Left renal cortex interstitium (tissue), 4 donors: ENCODE results near the gene LSM4. TPM values are rescaled to one million over a fixed set of nuclear protein-coding genes. Genes with fewer than 3 reads are reported as not detected.

Experiments used
- DNase-seq, 4 donors: peaks; one replicate each; pipeline ENCODE4 v3.0.0-alpha.2; 2013; ENCODE audit warnings: low read depth in 4 of 4, low spot score in 2 of 4, missing footprints in 1 of 4
- polyA plus RNA-seq, 4 donors: library from polyadenylated mRNA; unstranded; fragments of 120-200 nt; gene quantifications; one replicate each; pipeline ENCODE4 v1.2.1, GENCODE V29; 2013; ENCODE audit not compliant: insufficient read length in 4 of 4

The LSM4 gene
- polyA plus RNA-seq, 4 donors, result 90.4 to 134 (median 105) TPM

DNA sequence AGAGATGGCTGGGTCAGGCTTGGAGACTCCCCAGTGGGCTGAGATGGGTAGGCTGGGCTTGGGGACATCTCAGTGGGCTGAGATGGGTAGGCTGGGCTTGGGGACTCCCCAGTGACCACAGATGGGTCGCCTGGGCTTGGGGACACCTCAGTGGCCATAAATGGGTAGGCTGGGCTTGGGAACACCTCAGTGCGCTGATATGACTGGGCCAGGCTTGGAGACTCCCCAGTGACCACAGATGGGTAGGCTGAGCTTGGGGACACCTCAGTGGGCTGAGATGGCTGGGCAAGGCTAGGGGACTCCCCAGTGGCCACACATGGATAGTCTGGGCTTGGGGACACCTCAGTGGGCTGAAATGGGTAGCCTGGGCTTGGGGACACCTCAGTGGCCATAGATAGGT is 61.4 kb downstream of the LSM4 start:
- DNase-seq, result no peak

DNA sequence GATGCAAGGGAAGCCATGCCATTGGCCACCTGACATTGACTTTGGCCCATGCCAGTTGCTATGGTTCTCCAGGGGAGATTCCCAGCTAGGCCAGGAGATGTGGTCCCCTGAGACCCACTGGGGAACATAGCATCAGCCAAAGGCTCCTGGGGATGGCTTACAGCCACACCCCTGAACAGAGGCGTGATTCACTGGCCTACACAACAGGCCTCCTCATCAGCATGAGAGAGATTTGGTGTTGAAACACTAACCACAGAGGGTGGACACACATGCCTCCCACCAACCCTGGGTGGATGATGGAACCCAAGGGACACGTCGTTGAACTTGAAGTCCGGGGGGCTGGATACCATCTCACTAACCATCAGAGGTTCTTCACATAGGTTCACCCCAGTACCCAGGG is 63.0 kb downstream of the LSM4 start:
- DNase-seq, result no peak

DNA sequence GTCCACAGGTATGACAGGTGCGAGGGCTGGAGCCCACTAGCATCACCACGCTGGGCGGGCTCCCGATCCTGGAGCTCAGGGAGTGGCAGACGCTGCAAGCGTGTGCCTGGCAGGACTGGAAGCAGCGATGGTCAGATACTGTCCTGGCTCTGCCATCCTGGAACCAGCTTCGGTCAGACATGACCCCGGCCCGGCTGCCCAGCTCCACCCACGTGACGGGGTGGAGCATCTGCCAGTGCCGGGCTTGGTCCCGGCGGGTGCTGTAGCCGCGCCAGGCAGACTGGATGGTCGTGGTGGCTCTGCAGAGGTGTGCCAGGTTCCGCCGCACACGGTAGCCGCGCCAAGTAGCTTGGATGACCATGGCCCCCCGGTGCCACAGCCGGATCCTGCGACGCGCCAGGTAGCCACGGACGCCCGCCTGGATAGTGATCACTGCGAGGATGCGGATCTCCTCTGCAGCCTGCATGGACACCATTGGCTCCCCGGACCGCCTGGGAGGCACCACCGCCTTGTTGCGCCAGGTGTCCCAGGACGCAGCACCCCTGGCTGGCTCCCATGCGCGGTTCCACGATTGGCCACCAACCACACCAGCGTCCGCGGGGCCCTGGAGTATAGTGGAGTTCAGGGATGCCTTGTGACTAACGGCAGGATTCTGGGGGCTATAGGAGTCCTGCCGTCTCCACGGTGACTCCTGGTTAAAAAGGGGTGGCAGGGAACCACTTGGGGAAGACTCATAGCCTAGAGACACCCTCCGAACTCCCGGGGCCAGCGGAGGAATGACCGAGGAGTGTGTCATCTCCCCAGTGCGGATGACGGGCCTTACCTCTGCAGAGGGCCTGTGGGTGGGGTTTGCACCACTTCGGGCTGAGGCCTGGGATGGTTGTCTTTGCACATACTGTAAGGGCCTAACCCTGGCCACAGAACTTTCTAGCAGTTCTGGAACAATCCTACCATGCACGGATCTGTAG is 65.1 kb downstream of the LSM4 start:
- no peak for DNase-seq

Other genes starting within 250 kb of the LSM4 start
- gene IL12RB1, start 236.1 kb downstream of the LSM4 start, polyA plus RNA-seq, result under 1 TPM; 0.18 to 0.42 (median 0.31) TPM
- 1 to 10 TPM; 3.5 to 9.6 (median 6.3) TPM for gene MAST3, start 225.3 kb downstream of the LSM4 start, polyA plus RNA-seq
- 10 to 100 TPM; 27.8 to 39.6 (median 34.3) TPM for gene PIK3R2, start 169.9 kb downstream of the LSM4 start, polyA plus RNA-seq
- gene IFI30, start 149.3 kb downstream of the LSM4 start, polyA plus RNA-seq, result 10 to 100 TPM; 12.4 to 22.4 (median 15.3) TPM
- 10 to 100 TPM in 2 of 4 donors, 1 to 10 TPM in 2; 8.1 to 12.1 (median 10.6) TPM for gene MPV17L2, start 129.9 kb downstream of the LSM4 start, polyA plus RNA-seq
- 1 to 10 TPM; 4.6 to 5.8 (median 5.3) TPM for gene RAB3A, start 119.0 kb downstream of the LSM4 start, polyA plus RNA-seq
- 1 to 10 TPM; 1.1 to 2.1 (median 1.4) TPM for gene PDE4C, start 96.6 kb downstream of the LSM4 start, polyA plus RNA-seq
- 10 to 100 TPM in 2 of 4 donors, 1 to 10 TPM in 2; 3.4 to 13.8 (median 8.9) TPM for gene IQCN, start 48.6 kb downstream of the LSM4 start, polyA plus RNA-seq
- gene JUND, start 41.5 kb downstream of the LSM4 start, polyA plus RNA-seq, result 100 to 1,000 TPM in 2 of 4 donors, 10 to 100 TPM in 2; 75.4 to 102 (median 91.3) TPM
- 10 to 100 TPM; 21.2 to 31.5 (median 26.5) TPM for gene PGPEP1, start 17.5 kb upstream of the LSM4 start, polyA plus RNA-seq
- 10 to 100 TPM in 1 of 4 donors, 1 to 10 TPM in 3; 5.5 to 19.2 (median 8.2) TPM for gene GDF15, start 63.1 kb upstream of the LSM4 start, polyA plus RNA-seq
- 1 to 10 TPM in 2 of 4 donors, under 1 TPM in 2; 0.79 to 1.9 (median 1.1) TPM for gene LRRC25, start 74.5 kb upstream of the LSM4 start, polyA plus RNA-seq
- gene SSBP4, start 96.3 kb upstream of the LSM4 start, polyA plus RNA-seq, result 100 to 1,000 TPM in 3 of 4 donors, 10 to 100 TPM in 1; 56.3 to 130 (median 114) TPM
- 100 to 1,000 TPM in 3 of 4 donors, 10 to 100 TPM in 1; 85.7 to 154 (median 134) TPM for gene ISYNA1, start 115.1 kb upstream of the LSM4 start, polyA plus RNA-seq
- gene ELL, start 199.0 kb upstream of the LSM4 start, polyA plus RNA-seq, result 10 to 100 TPM in 3 of 4 donors, 1 to 10 TPM in 1; 8.3 to 13.8 (median 12.3) TPM
- 100 to 1,000 TPM; 155 to 215 (median 193) TPM for gene FKBP8, start 220.5 kb upstream of the LSM4 start, polyA plus RNA-seq
- 10 to 100 TPM; 55.5 to 75.7 (median 67.6) TPM for gene KXD1, start 234.8 kb upstream of the LSM4 start, polyA plus RNA-seq
- gene UBA52, start 248.8 kb upstream of the LSM4 start, polyA plus RNA-seq, result 1,000 to 10,000 TPM in 1 of 4 donors, 100 to 1,000 TPM in 3; 710 to 1,047 (median 838) TPM